Sigmoid colon (tissue), 6 donors: ENCODE results near the gene SORL1-AS1.

Source experiments
- DNase-seq: peaks from one replicate; pipeline ENCODE4 v3.0.0-alpha.2; 2019
- H3K27ac ChIP-seq, 4 donors: fragments of 200-600 bp; sonication (generic); one replicate each; pipeline ENCODE4 v1.5.1; 2016 to 2019; ENCODE audit warnings: mild to moderate bottlenecking in 1 of 4
- H3K27me3 ChIP-seq, 3 donors: fragments of 200-600 bp; sonication (generic); one replicate each; pipeline ENCODE4 v1.5.1; 2019; ENCODE audit warnings: mild to moderate bottlenecking in 1 of 3
- H3K36me3 ChIP-seq, 4 donors: fragments of 200-600 bp; sonication (generic); one replicate each; pipeline ENCODE4 v1.5.1; 2016 to 2019
- H3K4me1 ChIP-seq, 4 donors: fragments of 200-600 bp; sonication (generic); one replicate each; pipeline ENCODE4 v1.5.1; 2017 to 2019
- H3K4me3 ChIP-seq, 4 donors: fragments of 200-600 bp; sonication (generic); one replicate each; pipeline ENCODE4 v1.5.1; 2017 to 2019; ENCODE audit warnings: mild to moderate bottlenecking in 2 of 4, moderate library complexity in 1 of 4
- H3K9me3 ChIP-seq, 4 donors: fragments of 200-600 bp in 3 of 4; sonication (generic) in 3 of 4; one replicate each; pipeline versions ENCODE4 v1.5.1 to v1.6.1; 2013 to 2019
- EP300 ChIP-seq, 4 donors: sonication (generic); formaldehyde crosslinking; IDR thresholded peaks; one replicate each; pipeline ENCODE4 v1.6.1; 2017; ENCODE audit warnings: antibody characterized with exemption in 4 of 4
- POLR2A ChIP-seq, 2 donors: fragments of 450-650 bp; IDR thresholded peaks; one replicate each; pipeline ENCODE4 v1.6.1; 2016; ENCODE audit warnings: antibody characterized with exemption in 2 of 2, mild to moderate bottlenecking in 2 of 2, moderate library complexity in 2 of 2
- POLR2AphosphoS5 ChIP-seq, 4 donors: sonication (generic); formaldehyde crosslinking; IDR thresholded peaks; one replicate each; pipeline ENCODE4 v1.6.1; 2017; ENCODE audit warnings: antibody characterized with exemption in 4 of 4
- WGBS, 2 donors: extraction: QIAGEN DNeasy Blood & Tissue Kit; methylation state at CpG; one replicate each; pipeline ENCODE4 v1.1.7; 2013; 5-methylcytosine and 5-hydroxymethylcytosine counted together
- intact Hi-C: fragments of 100-400 bp; cut with DNase I; formaldehyde crosslinking; loops from one replicate; pipeline ENCODE4 v1.15.1; 2023
- TF ChIP-seq, protein P1 (sequence below), 4 experiments: fragments of 450-650 bp in 3 of 4; fragments of 200-600 bp in 1 of 4; IDR thresholded peaks; one replicate each; pipeline ENCODE4 v1.5.1; 2016 to 2019; ENCODE audit warnings: antibody characterized with exemption in 4 of 4, mild to moderate bottlenecking in 3 of 4, moderate library complexity in 2 of 4
- donor health status: healthy with polysubstance abuse.
- donor health status: healthy.

SORL1-AS1 gene

DNA sequence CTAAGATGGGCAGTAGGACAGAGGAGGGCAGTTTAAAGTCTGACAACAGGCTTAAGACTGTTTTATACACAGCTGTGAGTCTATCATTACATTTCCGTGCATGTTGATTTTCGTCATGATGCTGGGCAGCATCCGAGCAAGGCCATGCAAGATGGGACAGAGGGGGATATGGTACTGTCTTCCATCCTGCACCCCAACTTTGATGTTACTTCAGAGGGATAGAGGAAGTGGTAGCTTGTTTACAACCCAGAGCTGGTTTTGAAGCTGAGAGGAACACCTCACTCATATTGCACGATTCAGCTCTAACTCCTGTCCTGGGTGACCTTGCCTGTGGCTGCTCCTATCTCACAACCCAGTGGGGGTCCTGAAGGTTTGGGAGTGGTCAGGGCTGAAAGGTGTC lies 3.6 kb downstream of the SORL1-AS1 start:
- H3K4me3 ChIP-seq: no peak overlapping the region
- no peak overlapping the region for H3K27ac ChIP-seq
- no peak for DNase-seq
- intact Hi-C loops: no loop called here
- WGBS, 2 donors: 72 to 90% methylated on average over 4 of the region's 4 CpGs
- H3K27me3 ChIP-seq: no peaks in the 10 kb centered on the region
- H3K4me1 ChIP-seq: peaks cover 0 to 22% (median 16%) of the 10 kb centered on the region in 4 donors
- no peak for TF ChIP-seq POLR2A (IDR thresholded peaks at IDR 0.05)
- no peak for TF ChIP-seq POLR2AphosphoS5 (IDR thresholded peaks at IDR 0.05)
- no peak for TF ChIP-seq EP300 (IDR thresholded peaks at IDR 0.05)
- TF ChIP-seq, protein P1, sequence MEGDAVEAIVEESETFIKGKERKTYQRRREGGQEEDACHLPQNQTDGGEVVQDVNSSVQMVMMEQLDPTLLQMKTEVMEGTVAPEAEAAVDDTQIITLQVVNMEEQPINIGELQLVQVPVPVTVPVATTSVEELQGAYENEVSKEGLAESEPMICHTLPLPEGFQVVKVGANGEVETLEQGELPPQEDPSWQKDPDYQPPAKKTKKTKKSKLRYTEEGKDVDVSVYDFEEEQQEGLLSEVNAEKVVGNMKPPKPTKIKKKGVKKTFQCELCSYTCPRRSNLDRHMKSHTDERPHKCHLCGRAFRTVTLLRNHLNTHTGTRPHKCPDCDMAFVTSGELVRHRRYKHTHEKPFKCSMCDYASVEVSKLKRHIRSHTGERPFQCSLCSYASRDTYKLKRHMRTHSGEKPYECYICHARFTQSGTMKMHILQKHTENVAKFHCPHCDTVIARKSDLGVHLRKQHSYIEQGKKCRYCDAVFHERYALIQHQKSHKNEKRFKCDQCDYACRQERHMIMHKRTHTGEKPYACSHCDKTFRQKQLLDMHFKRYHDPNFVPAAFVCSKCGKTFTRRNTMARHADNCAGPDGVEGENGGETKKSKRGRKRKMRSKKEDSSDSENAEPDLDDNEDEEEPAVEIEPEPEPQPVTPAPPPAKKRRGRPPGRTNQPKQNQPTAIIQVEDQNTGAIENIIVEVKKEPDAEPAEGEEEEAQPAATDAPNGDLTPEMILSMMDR (IDR thresholded peaks at IDR 0.05): no peak
- H3K9me3 ChIP-seq: no peaks in the 10 kb centered on the region
- H3K36me3 ChIP-seq: no peaks in the 10 kb centered on the region

DNA sequence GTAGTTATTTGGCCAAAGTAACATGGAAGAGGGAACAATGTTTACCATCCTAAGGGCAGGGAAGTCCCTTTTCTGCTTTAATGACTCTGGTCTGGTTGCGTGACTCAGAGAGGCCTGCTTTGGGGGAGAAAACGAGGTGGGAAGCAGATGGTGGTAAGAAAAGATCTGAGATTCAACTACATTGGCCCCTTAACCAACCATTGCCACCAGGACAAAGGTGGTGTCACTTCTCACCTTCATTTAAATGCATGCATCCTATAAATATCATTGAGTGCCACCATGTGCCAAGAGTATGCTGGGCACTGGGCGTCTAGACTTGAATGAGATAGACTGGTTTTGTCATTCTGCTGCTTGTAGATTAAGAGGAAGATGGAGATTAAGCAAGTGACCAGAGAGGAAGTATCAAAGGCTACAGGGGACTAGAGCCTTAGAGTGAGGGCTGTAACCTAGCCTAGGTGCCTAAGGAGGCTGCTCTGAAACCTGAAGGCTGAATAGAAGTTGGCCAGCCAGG lies 4.3 kb downstream of the SORL1-AS1 start:
- Histone ChIP-seq H3K27ac (no peak overlapping the region), H3K27me3 (no peaks in the 10 kb centered on the region), H3K9me3 (no peaks in the 10 kb centered on the region), H3K36me3 (no peaks in the 10 kb centered on the region), H3K4me3 (no peak overlapping the region), H3K4me1 (peaks cover 0 to 18% (median 11%) of the 10 kb centered on the region in 4 donors)
- TF ChIP-seq EP300 (IDR thresholded peaks at IDR 0.05) (no peak), POLR2A (IDR thresholded peaks at IDR 0.05) (no peak)
- intact Hi-C loops: no loop called here
- WGBS, 2 donors: 58 to 66% methylated on average over 3 of the region's 3 CpGs
- DNase-seq: no peak

DNA sequence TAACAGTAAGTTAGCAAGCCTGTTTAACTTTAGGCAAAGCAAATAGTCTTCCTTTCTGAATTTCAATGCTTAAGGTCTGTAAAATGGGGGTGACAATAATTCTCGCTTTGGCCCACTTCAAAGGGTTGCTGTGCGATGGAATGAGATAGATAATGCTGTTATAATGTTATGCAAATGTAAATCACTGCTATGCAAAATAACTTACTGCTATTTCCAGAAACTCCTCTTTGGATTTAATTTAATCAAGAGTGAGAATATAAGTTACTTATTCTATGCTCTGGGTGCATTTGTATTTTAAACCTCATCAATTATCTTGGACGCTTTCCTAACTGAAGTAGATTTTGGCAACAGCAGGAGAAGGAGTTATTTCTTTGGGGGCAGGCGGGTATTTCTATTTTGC lies 4.8 kb downstream of the SORL1-AS1 start:
- Histone ChIP-seq H3K27me3 (no peaks in the 10 kb centered on the region), H3K36me3 (no peaks in the 10 kb centered on the region), H3K9me3 (no peaks in the 10 kb centered on the region), H3K4me1 (peaks cover 0 to 13% (median 6%) of the 10 kb centered on the region in 4 donors), H3K4me3 (no peak overlapping the region), H3K27ac (no peak overlapping the region)
- TF ChIP-seq EP300 (IDR thresholded peaks at IDR 0.05) (no peak), POLR2AphosphoS5 (IDR thresholded peaks at IDR 0.05) (no peak), POLR2A (IDR thresholded peaks at IDR 0.05) (no peak)
- TF ChIP-seq, protein P1 (IDR thresholded peaks at IDR 0.05): no peak
- WGBS, 2 donors: 92 to 95% methylated on average over 4 of the region's 4 CpGs
- intact Hi-C loops: no loop called here
- DNase-seq: no peak

DNA sequence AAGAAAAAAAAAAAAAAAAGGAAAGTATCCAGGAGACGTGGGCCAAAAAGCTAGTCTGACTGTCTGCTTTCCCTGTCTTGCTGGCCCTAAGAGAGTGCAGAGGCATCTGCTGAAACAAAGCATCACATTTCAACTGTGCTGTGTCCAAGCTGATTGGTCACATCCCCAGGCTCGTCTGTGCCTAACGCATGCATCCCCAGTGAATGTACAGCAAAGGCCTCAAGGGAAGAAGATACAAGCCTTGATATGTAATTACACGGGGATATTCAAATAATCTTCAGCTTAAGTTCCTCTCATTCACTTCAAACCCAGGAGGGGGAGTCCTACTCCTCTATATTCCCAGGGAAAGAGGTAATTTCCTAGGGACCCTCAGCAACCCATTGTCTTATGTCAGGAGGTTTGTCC lies 6.0 kb downstream of the SORL1-AS1 start:
- no peak for DNase-seq
- Histone ChIP-seq H3K27ac (no peak overlapping the region), H3K4me3 (no peak overlapping the region), H3K27me3 (no peaks in the 10 kb centered on the region), H3K4me1 (peaks cover 0 to 7% (median 2%) of the 10 kb centered on the region in 4 donors), H3K9me3 (no peaks in the 10 kb centered on the region), H3K36me3 (no peaks in the 10 kb centered on the region)
- WGBS, 2 donors: 60 to 79% methylated on average over 4 of the region's 4 CpGs
- intact Hi-C loops: no loop called here
- TF ChIP-seq POLR2AphosphoS5 (IDR thresholded peaks at IDR 0.05) (no peak), POLR2A (IDR thresholded peaks at IDR 0.05) (no peak), EP300 (IDR thresholded peaks at IDR 0.05) (no peak)
- TF ChIP-seq, protein P1 (IDR thresholded peaks at IDR 0.05): no peak

DNA sequence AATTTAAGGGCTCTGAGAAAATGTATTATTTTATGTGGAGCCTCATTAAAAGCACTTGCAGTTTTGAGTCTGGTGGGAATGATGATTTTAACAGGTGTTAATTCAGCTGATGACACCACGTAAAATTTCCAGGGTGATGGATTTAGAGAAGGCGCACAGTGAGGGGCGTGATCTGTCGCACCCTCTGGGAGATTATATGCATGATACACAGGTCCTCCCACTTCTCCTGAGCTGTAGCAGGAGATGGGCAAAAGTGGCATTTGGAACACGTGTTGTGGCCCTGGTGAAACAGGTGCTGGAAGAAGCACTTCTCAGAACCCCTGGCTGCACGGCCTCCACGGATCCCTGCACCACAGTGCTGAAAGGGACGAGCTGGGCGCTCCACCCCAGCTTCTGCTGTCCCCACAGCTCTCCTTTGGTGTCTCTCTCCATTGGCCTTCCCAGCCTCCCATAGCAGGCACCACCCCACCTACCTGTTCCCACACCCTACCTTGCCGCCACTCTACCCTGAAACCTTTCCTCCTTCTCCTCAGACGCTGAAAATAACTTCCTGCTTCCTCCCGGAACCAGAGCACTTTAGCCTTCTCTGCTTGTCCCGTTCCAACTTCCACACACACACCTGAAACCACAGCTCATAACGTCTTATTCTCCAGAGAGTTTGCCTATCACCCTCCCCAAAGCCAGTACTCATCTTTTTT lies 7.5 kb downstream of the SORL1-AS1 start:
- no peaks in the 10 kb centered on the region for H3K36me3 ChIP-seq
- intact Hi-C loops: no loop called here
- no peak for DNase-seq
- H3K4me3 ChIP-seq: no peak overlapping the region
- H3K27ac ChIP-seq: no peak overlapping the region
- H3K9me3 ChIP-seq: no peaks in the 10 kb centered on the region
- 65 to 67% methylated on average over 14 of the region's 14 CpGs for WGBS, 2 donors
- TF ChIP-seq EP300 (IDR thresholded peaks at IDR 0.05) (no peak), POLR2A (IDR thresholded peaks at IDR 0.05) (no peak)
- TF ChIP-seq, protein P1 (IDR thresholded peaks at IDR 0.05): no peak
- no peaks in the 10 kb centered on the region for H3K27me3 ChIP-seq
- no peaks in the 10 kb centered on the region for H3K4me1 ChIP-seq
